ENCODE measurements around the gene C11orf68. TPM values are rescaled to one million over a fixed set of nuclear protein-coding genes. Genes with fewer than 3 reads are reported as not detected.

The C11orf68 gene
- total RNA-seq, 2 experiments from 2014 or later, result 10.7 to 28.1 TPM

DNA sequence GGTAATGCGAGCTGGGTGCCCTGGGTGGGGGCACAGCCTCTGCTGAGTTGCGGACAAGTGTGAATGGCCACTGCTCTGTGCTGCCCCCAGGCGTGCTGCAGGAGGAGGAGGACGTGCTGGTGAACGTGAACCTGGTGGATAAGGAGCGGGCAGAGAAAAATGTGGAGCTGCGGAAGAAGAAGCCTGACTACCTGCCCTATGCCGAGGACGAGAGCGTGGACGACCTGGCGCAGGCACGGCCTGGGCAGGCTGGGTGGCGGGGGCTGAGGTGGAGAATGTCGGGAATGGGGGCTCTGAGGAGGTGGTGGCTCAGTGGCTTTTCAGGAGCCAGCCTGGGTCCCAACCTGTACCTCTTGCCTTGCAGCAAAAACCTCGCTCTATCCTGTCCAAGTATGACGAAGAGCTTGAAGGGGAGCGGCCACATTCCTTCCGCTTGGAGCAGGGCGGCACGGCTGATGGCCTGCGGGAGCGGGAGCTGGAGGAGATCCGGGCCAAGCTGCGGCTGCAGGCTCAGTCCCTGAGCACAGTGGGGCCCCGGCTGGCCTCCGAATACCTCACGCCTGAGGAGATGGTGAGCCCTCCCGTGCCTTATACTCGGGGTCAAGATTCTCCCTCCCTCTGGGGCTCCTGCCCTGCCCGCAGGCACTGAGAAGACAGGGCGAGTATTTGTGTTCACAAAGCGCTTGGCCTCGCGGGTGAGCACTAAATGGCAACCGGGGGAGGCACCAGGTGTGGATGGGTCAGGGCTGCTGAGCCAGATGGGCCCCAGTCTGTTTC lies 47.3 kb upstream of the C11orf68 start:
- no peak overlapping the region for H3K27ac ChIP-seq (ENCODE audit: low read depth, low read length, poor library complexity, severe bottlenecking)
- no peaks in the 10 kb centered on the region for H3K9me3 ChIP-seq (ENCODE audit: low read length)
- H3K79me2 ChIP-seq (ENCODE audit: insufficient read depth, low read depth, low read length), result peaks cover 24% of the 10 kb centered on the region
- no peaks in the 10 kb centered on the region for H3K9me2 ChIP-seq (ENCODE audit: insufficient read depth, low read length)
- TF ChIP-seq, protein P1, sequence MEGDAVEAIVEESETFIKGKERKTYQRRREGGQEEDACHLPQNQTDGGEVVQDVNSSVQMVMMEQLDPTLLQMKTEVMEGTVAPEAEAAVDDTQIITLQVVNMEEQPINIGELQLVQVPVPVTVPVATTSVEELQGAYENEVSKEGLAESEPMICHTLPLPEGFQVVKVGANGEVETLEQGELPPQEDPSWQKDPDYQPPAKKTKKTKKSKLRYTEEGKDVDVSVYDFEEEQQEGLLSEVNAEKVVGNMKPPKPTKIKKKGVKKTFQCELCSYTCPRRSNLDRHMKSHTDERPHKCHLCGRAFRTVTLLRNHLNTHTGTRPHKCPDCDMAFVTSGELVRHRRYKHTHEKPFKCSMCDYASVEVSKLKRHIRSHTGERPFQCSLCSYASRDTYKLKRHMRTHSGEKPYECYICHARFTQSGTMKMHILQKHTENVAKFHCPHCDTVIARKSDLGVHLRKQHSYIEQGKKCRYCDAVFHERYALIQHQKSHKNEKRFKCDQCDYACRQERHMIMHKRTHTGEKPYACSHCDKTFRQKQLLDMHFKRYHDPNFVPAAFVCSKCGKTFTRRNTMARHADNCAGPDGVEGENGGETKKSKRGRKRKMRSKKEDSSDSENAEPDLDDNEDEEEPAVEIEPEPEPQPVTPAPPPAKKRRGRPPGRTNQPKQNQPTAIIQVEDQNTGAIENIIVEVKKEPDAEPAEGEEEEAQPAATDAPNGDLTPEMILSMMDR (conservative IDR thresholded peaks at IDR 0.05; ENCODE audit: low read length), result no peak
- TF ChIP-seq EZH2phosphoT487 (IDR thresholded peaks at IDR 0.05; ENCODE audit: borderline replicate concordance, low read depth, low read length), result no peak
- H3K4me1 ChIP-seq (ENCODE audit: insufficient read depth, low read length, poor library complexity, severe bottlenecking), result peaks cover 11% of the 10 kb centered on the region
- peaks cover 65% of the 10 kb centered on the region for H3K36me3 ChIP-seq (ENCODE audit: insufficient read depth, low read length)
- no peak for DNase-seq (ENCODE audit: low spot score)
- POLR2A ChIA-PET, result no interaction called here
- CTCF ChIA-PET (ENCODE audit: unreplicated experiment), result no interaction called here
- H3K4me2 ChIP-seq (ENCODE audit: low read length), result no peak overlapping the region
- peaks cover 7% of the 10 kb centered on the region; the same call in 1 of the 2 replicates for H4K20me1 ChIP-seq (ENCODE audit: insufficient read depth, low read length)
- no peak overlapping the region for H2AFZ ChIP-seq (ENCODE audit: low read length)
- intact Hi-C loops (cut with micrococcal nuclease; ENCODE audit: unreplicated experiment), result no loop called here
- BruUV-seq (replicated peaks), result TSS peak; percentile 77
- no peak overlapping the region for H3K4me3 ChIP-seq (ENCODE audit: low read depth, low read length, poor library complexity, severe bottlenecking)

DNA sequence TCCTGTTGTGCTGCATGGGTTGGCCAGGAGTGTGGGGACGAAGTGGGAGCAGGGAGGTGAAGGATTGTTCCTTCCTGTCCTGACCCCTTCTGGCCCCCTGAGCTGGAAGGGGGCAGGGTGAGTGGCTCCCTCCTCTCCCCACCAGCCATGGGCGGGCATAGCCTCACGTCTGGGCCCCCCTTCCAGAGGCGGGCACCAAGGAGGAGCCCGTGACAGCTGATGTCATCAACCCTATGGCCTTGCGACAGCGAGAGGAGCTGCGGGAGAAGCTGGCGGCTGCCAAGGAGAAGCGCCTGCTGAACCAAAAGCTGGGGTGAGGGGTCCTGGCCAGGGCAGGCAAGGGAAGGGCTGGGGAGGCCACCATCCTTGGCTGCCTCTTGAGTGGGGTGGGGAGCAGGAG lies 46.0 kb upstream of the C11orf68 start:
- TF ChIP-seq, protein P1 (conservative IDR thresholded peaks at IDR 0.05; ENCODE audit: low read length), result no peak
- TF ChIP-seq EZH2phosphoT487 (IDR thresholded peaks at IDR 0.05; ENCODE audit: borderline replicate concordance, low read depth, low read length), result no peak
- no peak overlapping the region for H2AFZ ChIP-seq (ENCODE audit: low read length)
- DNase-seq (ENCODE audit: low spot score), result no peak
- ChIA-PET POLR2A (no interaction called here), CTCF (ENCODE audit: unreplicated experiment) (no interaction called here)
- H3K79me2 ChIP-seq (ENCODE audit: insufficient read depth, low read depth, low read length), result peaks cover 27% of the 10 kb centered on the region
- H3K4me1 ChIP-seq (ENCODE audit: insufficient read depth, low read length, poor library complexity, severe bottlenecking), result peaks cover 16% of the 10 kb centered on the region
- H3K9me3 ChIP-seq (ENCODE audit: low read length), result no peaks in the 10 kb centered on the region
- H3K4me3 ChIP-seq (ENCODE audit: low read depth, low read length, poor library complexity, severe bottlenecking), result no peak overlapping the region
- BruUV-seq (replicated peaks), result no TSS peak
- no peak overlapping the region for H3K27ac ChIP-seq (ENCODE audit: low read depth, low read length, poor library complexity, severe bottlenecking)
- H4K20me1 ChIP-seq (ENCODE audit: insufficient read depth, low read length), result peaks cover 7% of the 10 kb centered on the region; the same call in 1 of the 2 replicates
- H3K9me2 ChIP-seq (ENCODE audit: insufficient read depth, low read length), result no peaks in the 10 kb centered on the region
- intact Hi-C loops (cut with micrococcal nuclease; ENCODE audit: unreplicated experiment), result no loop called here
- peaks cover 58% of the 10 kb centered on the region for H3K36me3 ChIP-seq (ENCODE audit: insufficient read depth, low read length)
- no peak overlapping the region for H3K4me2 ChIP-seq (ENCODE audit: low read length)

GRCh38 chr11:65962141-65962564 lies 43.3 kb upstream of the C11orf68 start:
- Histone ChIP-seq H3K27ac (ENCODE audit: low read depth, low read length, poor library complexity, severe bottlenecking) (no peak overlapping the region), H3K9me2 (ENCODE audit: insufficient read depth, low read length) (no peaks in the 10 kb centered on the region), H3K9me3 (ENCODE audit: low read length) (no peaks in the 10 kb centered on the region), H4K20me1 (ENCODE audit: insufficient read depth, low read length) (peaks cover 7% of the 10 kb centered on the region; the same call in 1 of the 2 replicates), H3K4me2 (ENCODE audit: low read length) (peak overlapping the region; percentile 100), H3K4me3 (ENCODE audit: low read depth, low read length, poor library complexity, severe bottlenecking) (peak overlapping the region; percentile 89), H3K4me1 (ENCODE audit: insufficient read depth, low read length, poor library complexity, severe bottlenecking) (peaks cover 18% of the 10 kb centered on the region), H3K79me2 (ENCODE audit: insufficient read depth, low read depth, low read length) (peaks cover 27% of the 10 kb centered on the region), H2AFZ (ENCODE audit: low read length) (no peak overlapping the region), H3K36me3 (ENCODE audit: insufficient read depth, low read length) (peaks cover 35% of the 10 kb centered on the region)
- DNase-seq (ENCODE audit: low spot score), result no peak
- TF ChIP-seq EZH2phosphoT487 (IDR thresholded peaks at IDR 0.05; ENCODE audit: borderline replicate concordance, low read depth, low read length), result no peak
- TF ChIP-seq, protein P1 (conservative IDR thresholded peaks at IDR 0.05; ENCODE audit: low read length), result no peak
- CTCF ChIA-PET (ENCODE audit: unreplicated experiment), result no interaction called here
- POLR2A ChIA-PET, result interaction anchor here (0.6 kb wide), 2 partner anchors 105 to 396 kb away, joined by 5 to 6 read pairs; no protein-coding TSS in a partner anchor
- TSS peak; percentile 64 for BruUV-seq (replicated peaks)
- intact Hi-C loops (cut with micrococcal nuclease; ENCODE audit: unreplicated experiment), result no loop called here
